SK-N-SH (cell line): ENCODE results near the gene TMEM259. TPM values are rescaled to one million over a fixed set of nuclear protein-coding genes. Genes with fewer than 3 reads are reported as not detected.
A peak's percentile ranks its signal among the peaks of the same experiment; 100 is the strongest.

Source experiments
- CTCF ChIA-PET: fragments of 300-600, 350-600 bp; formaldehyde crosslinking; extraction: SDS; loops from one replicate; lab custom pipeline; 2021; lab: Yijun Ruan, JAX
- POLR2A ChIA-PET: fragments of 350-600 bp; sonication (Branson Sonifier 250); formaldehyde crosslinking; extraction: SDS; loops from one replicate; lab custom pipeline; 2020; ENCODE audit warnings: antibody characterized with exemption, inconsistent platforms; lab: Yijun Ruan, JAX
- DNase-seq: peaks from one replicate; pipeline ENCODE4 v3.0.0; 2012
- H2AFZ ChIP-seq: fragments of 200-600 bp; sonication (generic); 2 replicates; pipeline ENCODE4 v1.8.1; 2016; ENCODE audit warnings: antibody characterized with exemption, mild to moderate bottlenecking, low read depth
- H3F3A ChIP-seq: fragments of 200-600 bp; sonication (generic); replicated peaks from 2 replicates; pipeline ENCODE3; 2016; ENCODE audit warnings: antibody characterized with exemption, mild to moderate bottlenecking; ENCODE audit not compliant: insufficient read depth
- H3K27ac ChIP-seq, 2 experiments: fragments of 200-500 bp in 1 of 2; fragments of 200-600 bp in 1 of 2; sonication (Bioruptor generic) in 1 of 2; sonication (generic), shearing (Covaris generic) in 1 of 2; 2 replicates each; pipeline versions ENCODE4 v1.5.1 to v1.6.1; 2014 to 2016; ENCODE audit warnings: low read depth in 2 of 2, inconsistent platforms in 1 of 2, low read length in 1 of 2, mild to moderate bottlenecking in 1 of 2, mixed read lengths in 1 of 2
- H3K27me3 ChIP-seq: fragments of 200-600 bp; sonication (generic), shearing (Covaris generic); 2 replicates; pipeline ENCODE4 v1.6.1; 2016; ENCODE audit warnings: mixed run types; ENCODE audit not compliant: insufficient read depth
- H3K36me3 ChIP-seq, 2 experiments: fragments of 200-500 bp in 1 of 2; fragments of 200-600 bp in 1 of 2; sonication (Bioruptor generic) in 1 of 2; sonication (generic) in 1 of 2; replicated peaks in 1 of 2; 2 replicates each; pipeline versions ENCODE3 to v1.5.1; 2014 to 2016; ENCODE audit warnings: low read length in 1 of 2, mild to moderate bottlenecking in 1 of 2; ENCODE audit not compliant: insufficient read depth in 2 of 2, control insufficient read depth in 1 of 2
- H3K4me1 ChIP-seq, 2 experiments: fragments of 200-500 bp in 1 of 2; fragments of 200-600 bp in 1 of 2; sonication (Bioruptor generic) in 1 of 2; sonication (generic), shearing (Covaris generic) in 1 of 2; 2 replicates each; pipeline versions ENCODE4 v1.5.1 to v1.6.1; 2014 to 2016; ENCODE audit warnings: low read depth in 1 of 2, low read length in 1 of 2, mixed run types in 1 of 2; ENCODE audit not compliant: insufficient read depth in 2 of 2, control insufficient read depth in 1 of 2
- H3K4me2 ChIP-seq: fragments of 200-600 bp; sonication (generic), shearing (Covaris generic); 2 replicates; pipeline ENCODE4 v1.6.1; 2017; ENCODE audit warnings: mixed run types
- H3K4me3 ChIP-seq, 2 experiments: fragments of 200-500 bp in 1 of 2; fragments of 200-600 bp in 1 of 2; sonication (Bioruptor generic) in 1 of 2; sonication (generic), shearing (Covaris generic) in 1 of 2; 2 replicates each; pipeline versions ENCODE4 v1.5.1 to v1.8.1; 2014 to 2016; ENCODE audit warnings: low read depth in 2 of 2, inconsistent platforms in 1 of 2, low read length in 1 of 2, mild to moderate bottlenecking in 1 of 2, mixed read lengths in 1 of 2, moderate library complexity in 1 of 2
- H3K79me2 ChIP-seq: fragments of 200-600 bp; sonication (generic); 2 replicates; pipeline ENCODE4 v1.8.1; 2017; ENCODE audit warnings: mild to moderate bottlenecking; ENCODE audit not compliant: insufficient read depth
- H3K9ac ChIP-seq: fragments of 200-600 bp; sonication (generic); 2 replicates; pipeline ENCODE4 v1.6.1; 2017; ENCODE audit warnings: mixed run types
- H3K9me2 ChIP-seq: fragments of 200-600 bp; sonication (generic); 2 replicates; pipeline ENCODE4 v1.6.1; 2017; ENCODE audit warnings: mixed run types
- H3K9me3 ChIP-seq: fragments of 200-600 bp; sonication (generic); 2 replicates; pipeline ENCODE4 v1.6.1; 2017; ENCODE audit warnings: mixed run types, mild to moderate bottlenecking, moderate library complexity
- H4K20me1 ChIP-seq: fragments of 200-600 bp; sonication (generic); 2 replicates; pipeline ENCODE4 v1.6.1; 2017; ENCODE audit warnings: mild to moderate bottlenecking, mixed run types; ENCODE audit not compliant: insufficient read depth
- ELF1 ChIP-seq: IDR thresholded peaks from 2 replicates; pipeline ENCODE4 v1.4.0; 2012
- FOXM1 ChIP-seq: IDR thresholded peaks from 2 replicates; pipeline ENCODE4 v1.4.0; 2012; ENCODE audit warnings: low read depth, mild to moderate bottlenecking
- JUND ChIP-seq: IDR thresholded peaks from 2 replicates; pipeline ENCODE4 v1.4.0; 2012
- POLR2AphosphoS5 ChIP-seq: IDR thresholded peaks from 2 replicates; pipeline ENCODE4 v1.6.1; 2012; ENCODE audit warnings: low read depth, low read length
- RAD21 ChIP-seq: IDR thresholded peaks from 2 replicates; pipeline ENCODE4 v1.6.1; 2012; ENCODE audit warnings: mild to moderate bottlenecking, low read length
- SMC3 ChIP-seq: IDR thresholded peaks from 2 replicates; pipeline ENCODE4 v1.6.1; 2012; ENCODE audit warnings: low read depth, low read length, improper control_type of control experiment
- TAF1 ChIP-seq: IDR thresholded peaks from 2 replicates; pipeline ENCODE4 v1.6.1; 2012; ENCODE audit warnings: low read depth, mild to moderate bottlenecking, low read length, moderate library complexity, borderline replicate concordance
- TCF12 ChIP-seq: IDR thresholded peaks from 2 replicates; pipeline ENCODE4 v1.4.0; 2012
- YY1 ChIP-seq: IDR thresholded peaks from 2 replicates; pipeline ENCODE4 v1.4.0; 2012; ENCODE audit warnings: low read depth, mild to moderate bottlenecking
- WGBS: methylation state at CpG from one replicate; pipeline ENCODE4 v1.1.6; 2017; ENCODE audit warnings: low lambda C conversion rate; 5-methylcytosine and 5-hydroxymethylcytosine counted together
- polyA plus RNA-seq, 3 experiments: library from polyadenylated mRNA; depleted of rRNA; stranded (reverse); fragments of >200 nt; gene quantifications; 2 replicates each; pipeline ENCODE4 v1.2.3, GENCODE V29; 2012
- TF ChIP-seq, protein P1 (sequence below): IDR thresholded peaks from 2 replicates; pipeline ENCODE4 v1.4.0; 2012; ENCODE audit warnings: low read depth, borderline replicate concordance
- TF ChIP-seq, protein P2 (sequence below): fragments of 150-350 bp; IDR thresholded peaks from 2 replicates; pipeline ENCODE4 v1.6.1; 2017; ENCODE audit warnings: antibody characterized with exemption, low read length, low read depth, borderline replicate concordance
- TF ChIP-seq, protein P3 (sequence below): IDR thresholded peaks from 2 replicates; pipeline ENCODE4 v1.6.1; 2012; ENCODE audit warnings: mild to moderate bottlenecking, low read depth, low read length, moderate library complexity
- TF ChIP-seq, protein P4 (sequence below): fragments of 200-600 bp; sonication (generic); IDR thresholded peaks from 2 replicates; pipeline ENCODE4 v1.6.1; 2017; ENCODE audit warnings: antibody characterized with exemption, mild to moderate bottlenecking, moderate library complexity

TMEM259 gene
- polyA plus RNA-seq, 1 of the 3 experiments (the other 2 are of a cell fraction): 138 TPM

DNA sequence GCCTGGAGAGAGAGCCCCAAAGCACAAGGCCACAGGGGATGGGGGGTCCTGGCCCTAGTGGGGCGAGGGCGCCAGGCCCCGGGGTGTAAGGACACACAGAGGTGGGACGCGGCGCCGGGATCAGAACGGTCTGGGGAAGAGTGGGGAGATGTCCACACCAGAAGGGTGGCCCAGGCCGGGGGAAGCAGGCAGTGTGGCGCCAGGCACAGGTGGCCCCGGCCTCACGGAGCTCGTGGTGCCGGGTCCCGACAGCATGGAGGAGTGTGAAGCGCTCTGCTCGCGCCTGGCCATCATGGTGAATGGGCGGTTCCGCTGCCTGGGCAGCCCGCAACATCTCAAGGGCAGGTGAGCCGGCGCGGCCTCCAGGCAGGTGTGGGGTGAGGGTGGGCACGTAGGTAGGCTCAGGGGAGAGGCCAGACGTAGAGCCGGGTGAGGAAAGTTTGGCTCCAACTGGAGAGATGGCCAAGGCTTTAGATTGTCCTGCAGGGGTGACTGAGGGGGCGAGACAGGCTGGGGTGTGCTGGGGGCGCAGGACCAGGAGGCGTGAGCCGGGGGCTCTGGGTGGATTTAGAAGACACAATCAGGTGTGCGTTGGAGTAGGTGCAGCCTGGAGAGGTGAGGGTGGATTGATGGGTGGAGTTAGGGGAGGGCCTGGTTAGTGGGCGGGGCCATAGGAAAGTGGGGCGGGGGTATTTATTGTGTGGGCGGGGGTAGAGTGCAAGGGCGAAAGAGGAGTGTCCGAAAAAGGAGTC, 43.2 kb upstream of the TMEM259 start:
- no peaks in the 10 kb centered on the region for H3K9me2 ChIP-seq
- H3K4me1 ChIP-seq: peaks cover 0 to 20% of the 10 kb centered on the region in 2 experiments; a peak in 1 of 4 replicates
- peaks cover 7% of the 10 kb centered on the region for H3F3A ChIP-seq
- no peak overlapping the region for H2AFZ ChIP-seq
- no peak overlapping the region for H3K4me3 ChIP-seq
- DNase-seq: no peak
- POLR2A ChIA-PET: no interaction called here
- H3K27me3 ChIP-seq: peaks cover 18% of the 10 kb centered on the region; the same call in 1 of the 2 replicates
- no peaks in the 10 kb centered on the region for H3K36me3 ChIP-seq
- no peak overlapping the region for H3K4me2 ChIP-seq
- no peaks in the 10 kb centered on the region for H3K79me2 ChIP-seq
- H3K27ac ChIP-seq: no peak overlapping the region
- 82% methylated on average over 37 of the region's 37 CpGs for WGBS
- H3K9ac ChIP-seq: no peak overlapping the region
- H3K9me3 ChIP-seq: no peaks in the 10 kb centered on the region
- CTCF ChIA-PET: interaction anchor here (0.7 to 3.5 kb wide), 18 partner anchors 7 to 177 kb away, joined by 3 to 24 read pairs (median 5); partner anchors contain the start of gene RNU6-2
- TF ChIP-seq JUND (no peak), FOXM1 (no peak), TCF12 (no peak)
- TF ChIP-seq, all 33 proteins: peak for 0
- H4K20me1 ChIP-seq: no peaks in the 10 kb centered on the region

DNA sequence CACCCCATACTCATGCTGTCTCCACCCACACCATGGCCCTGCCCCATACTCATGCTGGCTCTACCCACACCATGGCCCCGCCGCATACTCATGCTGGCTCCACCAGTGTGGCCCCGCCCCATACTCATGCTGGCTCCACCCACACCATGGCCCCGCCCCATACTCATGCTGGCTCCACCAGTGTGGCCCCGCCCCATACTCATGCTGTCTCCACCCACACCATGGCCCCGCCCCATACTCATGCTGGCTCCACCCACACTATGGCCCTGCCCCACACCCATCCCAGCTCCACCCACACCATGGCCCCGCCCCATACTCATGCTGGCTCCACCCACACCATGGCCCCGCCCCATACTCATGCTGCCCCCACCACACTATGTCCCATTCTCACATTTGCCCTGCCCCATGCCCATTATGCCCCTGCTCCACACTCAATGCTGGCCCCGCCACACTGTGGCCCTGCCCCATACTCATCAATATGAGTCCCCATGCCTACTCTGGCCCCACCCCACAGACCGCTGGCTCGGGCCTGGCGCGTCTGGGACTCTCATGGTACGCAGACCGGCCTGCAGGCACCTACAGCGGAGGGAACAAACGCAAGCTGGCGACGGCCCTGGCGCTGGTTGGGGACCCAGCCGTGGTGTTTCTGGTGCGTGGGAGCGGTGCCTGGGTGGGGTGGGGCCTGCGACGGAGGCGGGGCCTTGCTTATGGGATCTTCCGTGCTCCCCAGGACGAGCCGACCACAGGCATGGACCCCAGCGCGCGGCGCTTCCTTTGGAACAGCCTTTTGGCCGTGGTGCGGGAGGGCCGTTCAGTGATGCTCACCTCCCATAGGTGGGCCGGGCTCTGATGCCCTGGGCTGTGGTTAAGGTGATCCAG, 42.3 kb upstream of the TMEM259 start:
- POLR2A ChIA-PET: no interaction called here
- CTCF ChIA-PET: no interaction called here
- H3K4me2 ChIP-seq: no peak overlapping the region
- H3K36me3 ChIP-seq: no peaks in the 10 kb centered on the region
- WGBS: 85% methylated on average over 27 of the region's 37 CpGs
- no peaks in the 10 kb centered on the region for H3K9me2 ChIP-seq
- H3K27ac ChIP-seq: no peak overlapping the region
- H3K9ac ChIP-seq: no peak overlapping the region
- peaks cover 7% of the 10 kb centered on the region for H3F3A ChIP-seq
- TF ChIP-seq JUND: no peak
- no peak for TF ChIP-seq POLR2AphosphoS5
- no peak for TF ChIP-seq SMC3
- TF ChIP-seq RAD21: no peak
- TF ChIP-seq TAF1: no peak
- TF ChIP-seq ELF1: no peak
- TF ChIP-seq, protein P1, sequence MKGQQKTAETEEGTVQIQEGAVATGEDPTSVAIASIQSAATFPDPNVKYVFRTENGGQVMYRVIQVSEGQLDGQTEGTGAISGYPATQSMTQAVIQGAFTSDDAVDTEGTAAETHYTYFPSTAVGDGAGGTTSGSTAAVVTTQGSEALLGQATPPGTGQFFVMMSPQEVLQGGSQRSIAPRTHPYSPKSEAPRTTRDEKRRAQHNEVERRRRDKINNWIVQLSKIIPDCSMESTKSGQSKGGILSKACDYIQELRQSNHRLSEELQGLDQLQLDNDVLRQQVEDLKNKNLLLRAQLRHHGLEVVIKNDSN: no peak
- no peak for TF ChIP-seq YY1
- TF ChIP-seq, protein P2, sequence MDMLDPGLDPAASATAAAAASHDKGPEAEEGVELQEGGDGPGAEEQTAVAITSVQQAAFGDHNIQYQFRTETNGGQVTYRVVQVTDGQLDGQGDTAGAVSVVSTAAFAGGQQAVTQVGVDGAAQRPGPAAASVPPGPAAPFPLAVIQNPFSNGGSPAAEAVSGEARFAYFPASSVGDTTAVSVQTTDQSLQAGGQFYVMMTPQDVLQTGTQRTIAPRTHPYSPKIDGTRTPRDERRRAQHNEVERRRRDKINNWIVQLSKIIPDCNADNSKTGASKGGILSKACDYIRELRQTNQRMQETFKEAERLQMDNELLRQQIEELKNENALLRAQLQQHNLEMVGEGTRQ: no peak
- no peak for TF ChIP-seq TCF12
- TF ChIP-seq, protein P3, sequence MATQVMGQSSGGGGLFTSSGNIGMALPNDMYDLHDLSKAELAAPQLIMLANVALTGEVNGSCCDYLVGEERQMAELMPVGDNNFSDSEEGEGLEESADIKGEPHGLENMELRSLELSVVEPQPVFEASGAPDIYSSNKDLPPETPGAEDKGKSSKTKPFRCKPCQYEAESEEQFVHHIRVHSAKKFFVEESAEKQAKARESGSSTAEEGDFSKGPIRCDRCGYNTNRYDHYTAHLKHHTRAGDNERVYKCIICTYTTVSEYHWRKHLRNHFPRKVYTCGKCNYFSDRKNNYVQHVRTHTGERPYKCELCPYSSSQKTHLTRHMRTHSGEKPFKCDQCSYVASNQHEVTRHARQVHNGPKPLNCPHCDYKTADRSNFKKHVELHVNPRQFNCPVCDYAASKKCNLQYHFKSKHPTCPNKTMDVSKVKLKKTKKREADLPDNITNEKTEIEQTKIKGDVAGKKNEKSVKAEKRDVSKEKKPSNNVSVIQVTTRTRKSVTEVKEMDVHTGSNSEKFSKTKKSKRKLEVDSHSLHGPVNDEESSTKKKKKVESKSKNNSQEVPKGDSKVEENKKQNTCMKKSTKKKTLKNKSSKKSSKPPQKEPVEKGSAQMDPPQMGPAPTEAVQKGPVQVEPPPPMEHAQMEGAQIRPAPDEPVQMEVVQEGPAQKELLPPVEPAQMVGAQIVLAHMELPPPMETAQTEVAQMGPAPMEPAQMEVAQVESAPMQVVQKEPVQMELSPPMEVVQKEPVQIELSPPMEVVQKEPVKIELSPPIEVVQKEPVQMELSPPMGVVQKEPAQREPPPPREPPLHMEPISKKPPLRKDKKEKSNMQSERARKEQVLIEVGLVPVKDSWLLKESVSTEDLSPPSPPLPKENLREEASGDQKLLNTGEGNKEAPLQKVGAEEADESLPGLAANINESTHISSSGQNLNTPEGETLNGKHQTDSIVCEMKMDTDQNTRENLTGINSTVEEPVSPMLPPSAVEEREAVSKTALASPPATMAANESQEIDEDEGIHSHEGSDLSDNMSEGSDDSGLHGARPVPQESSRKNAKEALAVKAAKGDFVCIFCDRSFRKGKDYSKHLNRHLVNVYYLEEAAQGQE: no peak
- TF ChIP-seq, protein P4, sequence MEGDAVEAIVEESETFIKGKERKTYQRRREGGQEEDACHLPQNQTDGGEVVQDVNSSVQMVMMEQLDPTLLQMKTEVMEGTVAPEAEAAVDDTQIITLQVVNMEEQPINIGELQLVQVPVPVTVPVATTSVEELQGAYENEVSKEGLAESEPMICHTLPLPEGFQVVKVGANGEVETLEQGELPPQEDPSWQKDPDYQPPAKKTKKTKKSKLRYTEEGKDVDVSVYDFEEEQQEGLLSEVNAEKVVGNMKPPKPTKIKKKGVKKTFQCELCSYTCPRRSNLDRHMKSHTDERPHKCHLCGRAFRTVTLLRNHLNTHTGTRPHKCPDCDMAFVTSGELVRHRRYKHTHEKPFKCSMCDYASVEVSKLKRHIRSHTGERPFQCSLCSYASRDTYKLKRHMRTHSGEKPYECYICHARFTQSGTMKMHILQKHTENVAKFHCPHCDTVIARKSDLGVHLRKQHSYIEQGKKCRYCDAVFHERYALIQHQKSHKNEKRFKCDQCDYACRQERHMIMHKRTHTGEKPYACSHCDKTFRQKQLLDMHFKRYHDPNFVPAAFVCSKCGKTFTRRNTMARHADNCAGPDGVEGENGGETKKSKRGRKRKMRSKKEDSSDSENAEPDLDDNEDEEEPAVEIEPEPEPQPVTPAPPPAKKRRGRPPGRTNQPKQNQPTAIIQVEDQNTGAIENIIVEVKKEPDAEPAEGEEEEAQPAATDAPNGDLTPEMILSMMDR: no peak
- no peak overlapping the region for H2AFZ ChIP-seq
- H4K20me1 ChIP-seq: no peaks in the 10 kb centered on the region
- no peak overlapping the region for H3K4me3 ChIP-seq
- DNase-seq: peak; percentile 64
- H3K79me2 ChIP-seq: no peaks in the 10 kb centered on the region
- H3K27me3 ChIP-seq: peaks cover 10% of the 10 kb centered on the region; the same call in 1 of the 2 replicates
- no peaks in the 10 kb centered on the region for H3K9me3 ChIP-seq
- H3K4me1 ChIP-seq: peaks cover 0 to 20% of the 10 kb centered on the region in 2 experiments; a peak in 1 of 4 replicates
